Endothelial cell of umbilical vein (primary cell): ENCODE measurements around the gene SUDS3. TPM values are rescaled to one million over a fixed set of nuclear protein-coding genes. Genes with fewer than 3 reads are reported as not detected.

Experiments
- BruUV-seq: library from RNA; stranded (reverse); fragments of 400-500 nt; replicated peaks from 2 replicates; lab custom pipeline; 2021; lab: Mats Ljungman, UMichigan
- CTCF ChIA-PET: fragments of 300-600, 350-600 bp; sonication (Branson Sonifier 250); formaldehyde crosslinking; loops from one replicate; lab custom pipeline; 2021; ENCODE audit warnings: antibody characterized with exemption, inconsistent platforms; lab: Charles Lee
- POLR2A ChIA-PET: fragments of 300-600, 350-600 bp; sonication (Branson Sonifier 250); formaldehyde crosslinking; loops from one replicate; lab custom pipeline; 2021; ENCODE audit warnings: antibody characterized with exemption, inconsistent platforms; lab: Charles Lee
- DNase-seq: peaks from one replicate; pipeline ENCODE4 v3.0.0-alpha.2; 2011; ENCODE audit warnings: low read depth, low spot score
- FAIRE-seq: peaks from 2 replicates; lab custom pipeline; 2011; peaks lifted over from hg19 to GRCh38; lab: Jason Lieb, UNC
- H2AFZ ChIP-seq: 2 replicates; pipeline ENCODE4 v1.6.0; 2012; ENCODE audit warnings: low read depth, low read length, control low read depth, inconsistent platforms
- H3K27ac ChIP-seq: 2 replicates; pipeline ENCODE4 v1.5.1; 2011; ENCODE audit warnings: low read depth, mild to moderate bottlenecking, control low read depth, low read length, moderate library complexity; ENCODE audit not compliant: insufficient read depth
- H3K27me3 ChIP-seq, 2 experiments: 2 replicates each; pipeline versions ENCODE4 v1.6.0 to v1.6.1; 2011; ENCODE audit warnings: low read length in 2 of 2, mixed read lengths in 1 of 2; ENCODE audit not compliant: control insufficient read depth in 2 of 2, insufficient read depth in 2 of 2
- H3K36me3 ChIP-seq, 2 experiments: 2 replicates in 1 of 2; 3 replicates in 1 of 2; pipeline ENCODE4 v1.5.1; 2011; ENCODE audit warnings: low read length in 2 of 2, mild to moderate bottlenecking in 1 of 2, moderate library complexity in 1 of 2; ENCODE audit not compliant: control insufficient read depth in 2 of 2, insufficient read depth in 2 of 2; ENCODE audit errors: extremely low read depth in 1 of 2
- H3K4me1 ChIP-seq: 3 replicates; pipeline ENCODE4 v1.5.1; 2011; ENCODE audit warnings: mild to moderate bottlenecking, low read length; ENCODE audit not compliant: control insufficient read depth, insufficient read depth; ENCODE audit errors: extremely low read depth
- H3K4me2 ChIP-seq: 2 replicates; pipeline ENCODE4 v1.6.1; 2011; ENCODE audit warnings: low read length, control low read depth, mixed read lengths; ENCODE audit not compliant: insufficient read depth
- H3K4me3 ChIP-seq, 3 experiments: fragments of 200-600 bp in 1 of 3; sonication (generic), shearing (Covaris generic) in 1 of 3; replicated peaks in 1 of 3; 2 replicates each; pipeline ENCODE4 v1.5.1; 2011 to 2016; ENCODE audit warnings: control low read depth in 3 of 3, low read length in 3 of 3, mild to moderate bottlenecking in 2 of 3, inconsistent platforms in 1 of 3, low read depth in 1 of 3, moderate library complexity in 1 of 3; ENCODE audit not compliant: insufficient read depth in 1 of 3
- H3K79me2 ChIP-seq: 2 replicates; pipeline ENCODE4 v1.6.0; 2012; ENCODE audit warnings: low read length, inconsistent platforms; ENCODE audit not compliant: control insufficient read depth, insufficient read depth
- H3K9ac ChIP-seq: replicated peaks from 2 replicates; pipeline ENCODE3; 2011; ENCODE audit warnings: low read length, control low read depth; ENCODE audit not compliant: insufficient read depth; ENCODE audit errors: extremely low read depth
- H3K9me1 ChIP-seq: replicated peaks from 3 replicates; pipeline ENCODE4 v1.6.0; 2011; ENCODE audit warnings: mild to moderate bottlenecking, low read length; ENCODE audit not compliant: control insufficient read depth, insufficient read depth; ENCODE audit errors: extremely low read depth
- H3K9me3 ChIP-seq: replicated peaks from 2 replicates; pipeline ENCODE4 v1.5.1; 2012; ENCODE audit warnings: low read length, inconsistent platforms; ENCODE audit not compliant: control insufficient read depth, insufficient read depth
- H4K20me1 ChIP-seq: replicated peaks from 2 replicates; pipeline ENCODE3; 2011; ENCODE audit warnings: mild to moderate bottlenecking, low read length; ENCODE audit not compliant: control insufficient read depth, insufficient read depth; ENCODE audit errors: extremely low read depth
- EZH2 ChIP-seq: IDR thresholded peaks from 2 replicates; pipeline ENCODE4 v1.6.1; 2012; ENCODE audit warnings: borderline replicate concordance, low read depth, mild to moderate bottlenecking, moderate library complexity, low read length, inconsistent platforms; ENCODE audit not compliant: severe bottlenecking
- FOS ChIP-seq: IDR thresholded peaks from 2 replicates; pipeline ENCODE4 v1.6.1; 2011; ENCODE audit warnings: mild to moderate bottlenecking, low read length, moderate library complexity, borderline replicate concordance; ENCODE audit not compliant: insufficient read depth
- GATA2 ChIP-seq: IDR thresholded peaks from 2 replicates; pipeline ENCODE4 v1.7.0; 2011; ENCODE audit warnings: low read depth, mild to moderate bottlenecking, moderate library complexity, mixed read lengths, low read length; ENCODE audit not compliant: insufficient read length, insufficient read depth
- JUN ChIP-seq: IDR thresholded peaks from 2 replicates; pipeline ENCODE4 v1.6.1; 2011; ENCODE audit warnings: borderline replicate concordance, low read depth; ENCODE audit not compliant: insufficient read length, insufficient read depth
- MYC ChIP-seq: IDR thresholded peaks from one replicate; pipeline ENCODE4 v1.6.1; 2011; ENCODE audit warnings: mild to moderate bottlenecking, low read depth, low read length
- POLR2A ChIP-seq: IDR thresholded peaks from 2 replicates; pipeline ENCODE4 v1.6.1; 2012; ENCODE audit warnings: low read depth, mild to moderate bottlenecking, control low read depth, low read length
- POLR2AphosphoS5 ChIP-seq: IDR thresholded peaks from 2 replicates; pipeline ENCODE4 v1.6.1; 2012; ENCODE audit warnings: low read depth, mild to moderate bottlenecking, control low read depth, low read length, moderate library complexity; ENCODE audit not compliant: insufficient read depth
- dilution Hi-C: fragments of 300-500 bp; cut with MboI; formaldehyde crosslinking; loops from one replicate; pipeline ENCODE4 v1.15.0; 2019; ENCODE audit warnings: low sequenced_read_pairs; ENCODE audit not compliant: extremely low pct_ligation_motif_present
- intact Hi-C: fragments of 100-400 bp; cut with micrococcal nuclease; formaldehyde crosslinking; loops from one replicate; pipeline ENCODE4 v1.10.0; 2022
- polyA plus RNA-seq, 4 experiments: library from polyadenylated mRNA; depleted of rRNA in 3 of 4; stranded (reverse) in 3 of 4; unstranded in 1 of 4; fragments of >200 nt; gene quantifications; 2 replicates each; pipeline versions ENCODE4 v1.2.1 to v1.2.3, GENCODE V29; 2011 to 2012; ENCODE audit warnings: missing spikeins in 1 of 4
- total RNA-seq: library from RNA; stranded (reverse); gene quantifications from 2 replicates; pipeline ENCODE4 v1.2.3, GENCODE V29; 2021
- TF ChIP-seq, protein P1 (sequence below): IDR thresholded peaks from 2 replicates; pipeline ENCODE4 v1.6.1; 2011; ENCODE audit not compliant: insufficient read depth, insufficient read length
- TF ChIP-seq, protein P2 (sequence below), 2 donors: IDR thresholded peaks; 1 replicate in 1 of 2; 2 replicates in 1 of 2; pipeline ENCODE4 v1.5.1; 2011; ENCODE audit warnings: low read length in 2 of 2, mild to moderate bottlenecking in 2 of 2, moderate library complexity in 2 of 2, control low read depth in 1 of 2, inconsistent platforms in 1 of 2, low read depth in 1 of 2; ENCODE audit not compliant: insufficient read depth in 1 of 2; ENCODE audit errors: extremely low read depth in 1 of 2

Gene SUDS3
- total and polyA plus RNA-seq, 2 donors (not counting 3 experiments of a cell fraction or from before 2014, with no cell fraction given), result 16.9 to 27.4 TPM

DNA sequence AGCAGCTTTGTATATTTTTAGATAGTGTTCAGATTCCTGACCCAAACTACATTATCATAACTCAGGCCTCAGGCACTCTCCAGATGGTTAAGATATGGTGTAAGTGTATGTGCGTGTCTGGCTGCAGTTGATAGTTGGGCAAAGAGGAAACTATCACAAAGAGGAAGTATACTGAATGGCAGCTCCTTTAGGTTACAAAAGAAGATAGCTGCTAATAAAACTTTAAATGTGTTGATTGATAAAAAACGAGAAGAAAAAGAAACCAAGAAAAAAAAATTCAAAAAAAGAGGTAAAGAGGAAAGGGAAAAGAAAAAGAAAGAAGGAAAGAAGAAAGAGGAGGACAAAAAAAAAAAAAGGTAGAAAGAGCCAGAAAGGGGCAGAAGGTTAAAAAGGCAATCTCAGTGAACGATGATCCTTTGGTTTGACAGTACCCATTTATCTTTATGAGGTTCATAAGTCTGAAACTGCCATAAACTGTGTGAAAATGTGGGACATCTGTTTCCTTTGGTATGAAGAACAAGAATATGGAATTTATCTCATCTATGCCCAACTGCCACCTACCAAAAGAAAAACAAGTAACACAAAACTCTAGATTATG, 45.8 kb upstream of the SUDS3 start:
- ChIA-PET CTCF (interaction anchor here (1.0 to 1.3 kb wide), 3 partner anchors 13 to 34 kb away, joined by 4 to 7 read pairs (median 4); no protein-coding TSS in a partner anchor), POLR2A (interaction anchor here (0.7 kb wide), 1 partner anchor 35 kb away, joined by 5 read pairs; no protein-coding TSS in a partner anchor)
- no TSS peak for BruUV-seq
- H3K27ac ChIP-seq, result peak overlapping the region; percentile 37
- TF ChIP-seq POLR2AphosphoS5, result no peak
- no peak for TF ChIP-seq FOS
- TF ChIP-seq, protein P1, sequence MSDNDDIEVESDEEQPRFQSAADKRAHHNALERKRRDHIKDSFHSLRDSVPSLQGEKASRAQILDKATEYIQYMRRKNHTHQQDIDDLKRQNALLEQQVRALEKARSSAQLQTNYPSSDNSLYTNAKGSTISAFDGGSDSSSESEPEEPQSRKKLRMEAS, result no peak
- TF ChIP-seq GATA2, result no peak
- TF ChIP-seq POLR2A, result no peak
- no peak for TF ChIP-seq MYC
- no peak for TF ChIP-seq JUN
- TF ChIP-seq, protein P2, sequence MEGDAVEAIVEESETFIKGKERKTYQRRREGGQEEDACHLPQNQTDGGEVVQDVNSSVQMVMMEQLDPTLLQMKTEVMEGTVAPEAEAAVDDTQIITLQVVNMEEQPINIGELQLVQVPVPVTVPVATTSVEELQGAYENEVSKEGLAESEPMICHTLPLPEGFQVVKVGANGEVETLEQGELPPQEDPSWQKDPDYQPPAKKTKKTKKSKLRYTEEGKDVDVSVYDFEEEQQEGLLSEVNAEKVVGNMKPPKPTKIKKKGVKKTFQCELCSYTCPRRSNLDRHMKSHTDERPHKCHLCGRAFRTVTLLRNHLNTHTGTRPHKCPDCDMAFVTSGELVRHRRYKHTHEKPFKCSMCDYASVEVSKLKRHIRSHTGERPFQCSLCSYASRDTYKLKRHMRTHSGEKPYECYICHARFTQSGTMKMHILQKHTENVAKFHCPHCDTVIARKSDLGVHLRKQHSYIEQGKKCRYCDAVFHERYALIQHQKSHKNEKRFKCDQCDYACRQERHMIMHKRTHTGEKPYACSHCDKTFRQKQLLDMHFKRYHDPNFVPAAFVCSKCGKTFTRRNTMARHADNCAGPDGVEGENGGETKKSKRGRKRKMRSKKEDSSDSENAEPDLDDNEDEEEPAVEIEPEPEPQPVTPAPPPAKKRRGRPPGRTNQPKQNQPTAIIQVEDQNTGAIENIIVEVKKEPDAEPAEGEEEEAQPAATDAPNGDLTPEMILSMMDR (IDR thresholded peaks at IDR 0.05; ENCODE audit: extremely low read depth in 1 of 2, insufficient read depth in 1 of 2, low read depth in 1 of 2, low read length in 2 of 2), result no peak
- TF ChIP-seq EZH2, result no peak
- H2AFZ ChIP-seq, result no peak overlapping the region
- peak overlapping the region; percentile 58 for H3K4me2 ChIP-seq
- no peaks in the 10 kb centered on the region for H3K9me1 ChIP-seq
- intact Hi-C loops (loop anchor here (2.0 kb wide), 1 partner anchor 26 kb away; no protein-coding TSS in a partner anchor), dilution Hi-C loops (no loop called here)
- peaks cover 18% of the 10 kb centered on the region for H3K4me1 ChIP-seq
- H3K9ac ChIP-seq, result peak overlapping the region; percentile 16
- H3K4me3 ChIP-seq, result no peak overlapping the region
- H3K27me3 ChIP-seq, result no peaks in the 10 kb centered on the region
- H3K79me2 ChIP-seq, result peaks cover 30% of the 10 kb centered on the region
- no peaks in the 10 kb centered on the region for H4K20me1 ChIP-seq
- DNase-seq, result peak; percentile 88
- no peaks in the 10 kb centered on the region for H3K36me3 ChIP-seq
- H3K9me3 ChIP-seq, result no peaks in the 10 kb centered on the region
- FAIRE-seq, result peak; percentile 81
